Fibroblast of upper back skin (primary cell): ENCODE results near the gene MAP2K6.

Experiments
- DNase-seq: peaks from one replicate; pipeline ENCODE4 v3.0.0-alpha.2; 2013

MAP2K6 gene

GRCh38 chr17:69427486-69428197 lies 13.1 kb downstream of the MAP2K6 start:
- no peak for DNase-seq

- no peak for DNase-seq
Observed at GRCh38 chr17:69428252-69428980, 13.9 kb downstream of the MAP2K6 start.

- DNase-seq = no peak
Observed at GRCh38 chr17:69430488-69430887, 16.0 kb downstream of the MAP2K6 start.

- DNase-seq = no peak
Observed at GRCh38 chr17:69431835-69432234, 17.3 kb downstream of the MAP2K6 start.

- DNase-seq = no peak
Observed at GRCh38 chr17:69433093-69433492, 18.6 kb downstream of the MAP2K6 start.

- peak; percentile 37 for DNase-seq
Observed at GRCh38 chr17:69434164-69434579, 19.7 kb downstream of the MAP2K6 start.

GRCh38 chr17:69435971-69436696 lies 21.6 kb downstream of the MAP2K6 start:
- DNase-seq = no peak

- no peak for DNase-seq
Observed at GRCh38 chr17:69437475-69437874, 23.0 kb downstream of the MAP2K6 start.

- DNase-seq = no peak
Observed at GRCh38 chr17:69438776-69439175, 24.3 kb downstream of the MAP2K6 start.

GRCh38 chr17:69441179-69441578 lies 26.7 kb downstream of the MAP2K6 start:
- no peak for DNase-seq

- DNase-seq = no peak
Observed at GRCh38 chr17:69443138-69443537, 28.6 kb downstream of the MAP2K6 start.

- DNase-seq = no peak
Observed at GRCh38 chr17:69444023-69444422, 29.5 kb downstream of the MAP2K6 start.

GRCh38 chr17:69445132-69445531 lies 30.6 kb downstream of the MAP2K6 start:
- no peak for DNase-seq

- DNase-seq = no peak
Observed at GRCh38 chr17:69447726-69448125, 33.2 kb downstream of the MAP2K6 start.

- peak; percentile 10 for DNase-seq
Observed at GRCh38 chr17:69448431-69449102, 34.1 kb downstream of the MAP2K6 start.

- DNase-seq = no peak
Observed at GRCh38 chr17:69450131-69450530, 35.6 kb downstream of the MAP2K6 start.

GRCh38 chr17:69450918-69451317 lies 36.4 kb downstream of the MAP2K6 start:
- DNase-seq = no peak

GRCh38 chr17:69451416-69452394 lies 37.2 kb downstream of the MAP2K6 start:
- DNase-seq = no peak

- DNase-seq = no peak
Observed at GRCh38 chr17:69452664-69453260, 38.3 kb downstream of the MAP2K6 start.

GRCh38 chr17:69454051-69454450 lies 39.6 kb downstream of the MAP2K6 start:
- no peak for DNase-seq

- no peak for DNase-seq
Observed at GRCh38 chr17:69455040-69455439, 40.5 kb downstream of the MAP2K6 start.

- no peak for DNase-seq
Observed at GRCh38 chr17:69457603-69458002, 43.1 kb downstream of the MAP2K6 start.
